Measurements from ENCODE around the gene VGLL4. TPM values are rescaled to one million over a fixed set of nuclear protein-coding genes. Genes with fewer than 3 reads are reported as not detected.
A peak's percentile ranks its signal among the peaks of the same experiment; 100 is the strongest.

VGLL4 gene
- total and polyA plus RNA-seq, 2 of the 4 experiments (the other 2 are of a cell fraction) = 26.2 to 35.4 TPM

DNA sequence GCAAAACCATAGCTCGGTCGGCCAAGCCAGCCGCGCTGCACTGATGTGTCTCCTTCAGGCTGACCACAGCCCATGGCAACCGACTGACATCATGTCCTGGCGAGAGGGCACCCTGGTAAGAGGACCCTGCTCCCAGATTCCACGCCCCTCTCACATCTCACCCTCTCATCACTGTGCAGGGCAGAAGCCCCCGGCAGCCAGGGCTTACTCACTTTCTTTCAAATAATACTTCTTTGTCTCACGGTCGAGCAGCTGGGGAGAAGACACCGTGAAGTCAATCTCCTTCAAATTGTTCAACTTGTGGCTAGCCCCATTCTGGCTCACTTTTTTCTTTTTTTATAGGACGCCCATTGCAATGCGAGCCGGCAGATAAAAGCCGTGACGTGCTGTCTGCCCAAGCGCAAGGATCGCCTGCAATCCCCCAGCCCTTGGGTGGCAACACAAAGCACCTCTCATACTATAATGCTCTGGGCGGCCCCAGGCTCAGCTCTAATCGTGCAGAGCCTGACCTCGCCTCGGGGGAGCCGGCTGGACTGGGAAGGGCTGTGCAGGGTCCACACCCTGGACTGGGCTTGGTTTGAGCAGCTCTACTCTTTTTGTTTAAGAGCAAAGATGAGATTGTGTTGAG lies 33.6 kb downstream of the VGLL4 start:
- H3K4me2 ChIP-seq (ENCODE audit: low read depth, low read length) = peak overlapping the region; percentile 74
- ATAC-seq (ENCODE audit: low read depth) = peak; percentile 38; the same call in 1 of the 2 replicates
- TF ChIP-seq MAZ (IDR thresholded peaks at IDR 0.05; ENCODE audit: borderline replicate concordance, low read depth, low read length) (no peak), MAFK (IDR thresholded peaks at IDR 0.05; ENCODE audit: low read depth, low read length) (no peak), POLR2A (IDR thresholded peaks at IDR 0.05; ENCODE audit: low read depth, low read length) (no peak), CHD1 (IDR thresholded peaks at IDR 0.05; ENCODE audit: low read depth, low read length) (no peak), FOS (IDR thresholded peaks at IDR 0.05; ENCODE audit: low read depth, low read length) (no peak), BHLHE40 (IDR thresholded peaks at IDR 0.05; ENCODE audit: low read depth, low read length) (no peak), RAD21 (IDR thresholded peaks at IDR 0.05; ENCODE audit: low read length) (no peak), SMC3 (IDR thresholded peaks at IDR 0.05; ENCODE audit: low read depth, low read length) (no peak), MXI1 (IDR thresholded peaks at IDR 0.05; ENCODE audit: borderline replicate concordance, low read depth, low read length) (no peak), RCOR1 (IDR thresholded peaks at IDR 0.05; ENCODE audit: insufficient replicate concordance, low read length) (no peak), CEBPB (IDR thresholded peaks at IDR 0.05; ENCODE audit: low read depth, low read length) (no peak), NFE2L2 (IDR thresholded peaks at IDR 0.05; ENCODE audit: low read depth, low read length) (no peak)
- TF ChIP-seq, protein P1, sequence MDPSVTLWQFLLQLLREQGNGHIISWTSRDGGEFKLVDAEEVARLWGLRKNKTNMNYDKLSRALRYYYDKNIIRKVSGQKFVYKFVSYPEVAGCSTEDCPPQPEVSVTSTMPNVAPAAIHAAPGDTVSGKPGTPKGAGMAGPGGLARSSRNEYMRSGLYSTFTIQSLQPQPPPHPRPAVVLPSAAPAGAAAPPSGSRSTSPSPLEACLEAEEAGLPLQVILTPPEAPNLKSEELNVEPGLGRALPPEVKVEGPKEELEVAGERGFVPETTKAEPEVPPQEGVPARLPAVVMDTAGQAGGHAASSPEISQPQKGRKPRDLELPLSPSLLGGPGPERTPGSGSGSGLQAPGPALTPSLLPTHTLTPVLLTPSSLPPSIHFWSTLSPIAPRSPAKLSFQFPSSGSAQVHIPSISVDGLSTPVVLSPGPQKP (IDR thresholded peaks at IDR 0.05; ENCODE audit: borderline replicate concordance, low read depth, low read length) = no peak
- TF ChIP-seq, protein P2, sequence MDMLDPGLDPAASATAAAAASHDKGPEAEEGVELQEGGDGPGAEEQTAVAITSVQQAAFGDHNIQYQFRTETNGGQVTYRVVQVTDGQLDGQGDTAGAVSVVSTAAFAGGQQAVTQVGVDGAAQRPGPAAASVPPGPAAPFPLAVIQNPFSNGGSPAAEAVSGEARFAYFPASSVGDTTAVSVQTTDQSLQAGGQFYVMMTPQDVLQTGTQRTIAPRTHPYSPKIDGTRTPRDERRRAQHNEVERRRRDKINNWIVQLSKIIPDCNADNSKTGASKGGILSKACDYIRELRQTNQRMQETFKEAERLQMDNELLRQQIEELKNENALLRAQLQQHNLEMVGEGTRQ (IDR thresholded peaks at IDR 0.05; ENCODE audit: low read depth, low read length) = no peak
- TF ChIP-seq, protein P3, sequence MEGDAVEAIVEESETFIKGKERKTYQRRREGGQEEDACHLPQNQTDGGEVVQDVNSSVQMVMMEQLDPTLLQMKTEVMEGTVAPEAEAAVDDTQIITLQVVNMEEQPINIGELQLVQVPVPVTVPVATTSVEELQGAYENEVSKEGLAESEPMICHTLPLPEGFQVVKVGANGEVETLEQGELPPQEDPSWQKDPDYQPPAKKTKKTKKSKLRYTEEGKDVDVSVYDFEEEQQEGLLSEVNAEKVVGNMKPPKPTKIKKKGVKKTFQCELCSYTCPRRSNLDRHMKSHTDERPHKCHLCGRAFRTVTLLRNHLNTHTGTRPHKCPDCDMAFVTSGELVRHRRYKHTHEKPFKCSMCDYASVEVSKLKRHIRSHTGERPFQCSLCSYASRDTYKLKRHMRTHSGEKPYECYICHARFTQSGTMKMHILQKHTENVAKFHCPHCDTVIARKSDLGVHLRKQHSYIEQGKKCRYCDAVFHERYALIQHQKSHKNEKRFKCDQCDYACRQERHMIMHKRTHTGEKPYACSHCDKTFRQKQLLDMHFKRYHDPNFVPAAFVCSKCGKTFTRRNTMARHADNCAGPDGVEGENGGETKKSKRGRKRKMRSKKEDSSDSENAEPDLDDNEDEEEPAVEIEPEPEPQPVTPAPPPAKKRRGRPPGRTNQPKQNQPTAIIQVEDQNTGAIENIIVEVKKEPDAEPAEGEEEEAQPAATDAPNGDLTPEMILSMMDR (conservative IDR thresholded peaks at IDR 0.05; ENCODE audit: low read depth, low read length) = no peak

More for the DNA sequence above, 33.6 kb downstream of the VGLL4 start:
- Histone ChIP-seq H2BK120ac (ENCODE audit: low read depth, low read length) (0 out of 2 replicates have a peak overlapping the region, but pooled peaks have one; percentile 26), H3K9me1 (ENCODE audit: insufficient read depth, low read length) (peaks cover 33% of the 10 kb centered on the region), H2AFZ (replicated peaks; ENCODE audit: low read length, poor library complexity) (no peak overlapping the region), H3K4me3 (ENCODE audit: insufficient read depth, low read depth, low read length) (no peak overlapping the region), H3K9me3 (ENCODE audit: control insufficient read depth, insufficient read depth, low read length) (no peaks in the 10 kb centered on the region), H2BK15ac (ENCODE audit: low read depth, low read length) (no peak overlapping the region), H3K18ac (ENCODE audit: low read depth, low read length) (peak overlapping the region; percentile 68), H4K20me1 (ENCODE audit: insufficient read depth, low read length) (peaks cover 59% of the 10 kb centered on the region), H3K4ac (ENCODE audit: low read depth, low read length) (peak overlapping the region; percentile 61), H3K36me3 (ENCODE audit: control insufficient read depth, insufficient read depth, low read length) (peaks cover 8% of the 10 kb centered on the region), H3K56ac (ENCODE audit: extremely low read depth, insufficient read depth, low read length) (no peak overlapping the region), H2AK5ac (ENCODE audit: low read depth, low read length) (peak overlapping the region; percentile 66; the same call in 1 of the 2 replicates), H4K5ac (ENCODE audit: low read depth, low read length) (peak overlapping the region; percentile 51), H3K9ac (ENCODE audit: low read depth, low read length) (peak overlapping the region; percentile 51), H2AK9ac (replicated peaks; ENCODE audit: low read depth, low read length, poor library complexity) (peak overlapping the region; percentile 45), H3K14ac (replicated peaks; ENCODE audit: low read depth, low read length) (peak overlapping the region; percentile 44; the same call in 1 of the 2 replicates), H3K27me3 (ENCODE audit: control insufficient read depth, insufficient read depth, low read length) (no peaks in the 10 kb centered on the region), H3K4me1 (ENCODE audit: control insufficient read depth, insufficient read depth, low read length) (peaks cover 47% of the 10 kb centered on the region), H2BK5ac (ENCODE audit: low read depth, low read length, poor library complexity, severe bottlenecking) (peak overlapping the region; percentile 56), H3K23ac (ENCODE audit: low read depth, low read length) (peak overlapping the region; percentile 31; the same call in 1 of the 2 replicates), H3K27ac (ENCODE audit: insufficient read depth, low read length) (peak overlapping the region; percentile 62), H4K8ac (ENCODE audit: low read depth in 2 of 2, low read length in 2 of 2) (peak overlapping the region; percentile 53 to 60), H3K79me1 (ENCODE audit: low read depth in 1 of 2, low read length in 2 of 2) (peaks cover 12 to 82% of the 10 kb centered on the region in 2 experiments), H2BK20ac (ENCODE audit: low read depth, low read length) (no peak overlapping the region), H4K91ac (ENCODE audit: insufficient read depth, low read depth, low read length) (peak overlapping the region; percentile 58; the same call in 1 of the 2 replicates)
- ChIA-PET POLR2A (ENCODE audit: unreplicated experiment) (no interaction called here), CTCF (no interaction called here)
- in situ Hi-C loops (cut with MboI; ENCODE audit: low sequenced_read_pairs) (no loop called here), intact Hi-C loops (cut with micrococcal nuclease) (no loop called here), dilution Hi-C loops (cut with HindIII; ENCODE audit: low sequenced_read_pairs, unreplicated experiment) (no loop called here)
- peak; percentile 65 for DNase-seq
- BruUV-seq (replicated peaks) = no TSS peak
- WGBS, 2 experiments (ENCODE audit: extremely low coverage in 2 of 2, insufficient read length in 1 of 2) = 42% methylated on average over 8 of the region's 23 CpGs; no CpG with 5 or more reads in 1 of the 2 experiments

Data from IMR-90 (cell line).